SJCRH30 (cell line): ENCODE data around the gene SVIL. TPM values are rescaled to one million over a fixed set of nuclear protein-coding genes. Genes with fewer than 3 reads are reported as not detected.
A peak's percentile ranks its signal among the peaks of the same experiment; 100 is the strongest.
"Not testable (repeated sequence)": the region's sequence is repeated elsewhere in the genome, so short reads cannot be mapped to it uniquely, and the experiment has no call there.

ENCODE experiments used
- DNase-seq, 2 experiments: peaks; one replicate each; pipeline ENCODE4 v3.0.0-alpha.2; 2015 to 2020
- H3K27ac ChIP-seq: fragments of 250-450 bp; sonication (Bioruptor Pico); 2 replicates; pipeline ENCODE4 v1.5.1; 2020; ENCODE audit warnings: mild to moderate bottlenecking, moderate library complexity
- H3K27me3 ChIP-seq: fragments of 250-450 bp; sonication (Bioruptor Pico); 2 replicates; pipeline ENCODE4 v1.5.1; 2020; ENCODE audit warnings: mild to moderate bottlenecking, moderate library complexity
- H3K36me3 ChIP-seq: fragments of 250-450 bp; sonication (Bioruptor Pico); 2 replicates; pipeline ENCODE4 v1.5.1; 2020; ENCODE audit warnings: mild to moderate bottlenecking, moderate library complexity
- H3K4me1 ChIP-seq: fragments of 250-450 bp; sonication (Bioruptor Pico); 2 replicates; pipeline ENCODE4 v1.5.1; 2020; ENCODE audit warnings: mild to moderate bottlenecking, moderate library complexity
- H3K4me3 ChIP-seq: fragments of 250-450 bp; sonication (Bioruptor Pico); 2 replicates; pipeline ENCODE4 v1.5.1; 2020; ENCODE audit warnings: mild to moderate bottlenecking, moderate library complexity
- H3K9me3 ChIP-seq: fragments of 250-450 bp; sonication (Bioruptor Pico); replicated peaks from 2 replicates; pipeline ENCODE4 v1.5.1; 2020; ENCODE audit warnings: mild to moderate bottlenecking, moderate library complexity
- total RNA-seq: library from RNA; depleted of rRNA; stranded (reverse); fragments of >200 nt; shearing (Covaris generic); gene quantifications from 2 replicates; pipeline ENCODE4 v1.2.3, GENCODE V29; 2014

The SVIL gene
- total RNA-seq, 1 experiment from 2014 or later, result 42.5 TPM

GRCh38 chr10:29608476-29609301 is 26.1 kb downstream of the SVIL start:
- Histone ChIP-seq H3K4me1 (no peaks in the 10 kb centered on the region), H3K36me3 (peaks cover 5% of the 10 kb centered on the region), H3K27me3 (no peaks in the 10 kb centered on the region), H3K27ac (no peak overlapping the region), H3K9me3 (peaks cover 6% of the 10 kb centered on the region; the same call in 1 of the 2 replicates), H3K4me3 (no peak overlapping the region)
- no peak for DNase-seq

- Histone ChIP-seq H3K27ac (no peak overlapping the region), H3K4me1 (no peaks in the 10 kb centered on the region), H3K9me3 (peaks cover 6% of the 10 kb centered on the region; the same call in 1 of the 2 replicates), H3K36me3 (peaks cover 5% of the 10 kb centered on the region), H3K4me3 (no peak overlapping the region), H3K27me3 (no peaks in the 10 kb centered on the region)
- no peak for DNase-seq
Observed at GRCh38 chr10:29608062-29608461, 26.7 kb downstream of the SVIL start.

- Histone ChIP-seq H3K27me3 (no peaks in the 10 kb centered on the region), H3K27ac (no peak overlapping the region), H3K36me3 (peaks cover 5% of the 10 kb centered on the region), H3K9me3 (peaks cover 6% of the 10 kb centered on the region; the same call in 1 of the 2 replicates), H3K4me1 (no peaks in the 10 kb centered on the region), H3K4me3 (no peak overlapping the region)
- DNase-seq, result no peak
Observed at GRCh38 chr10:29607576-29607975, 27.2 kb downstream of the SVIL start.

GRCh38 chr10:29606693-29607092 is 28.1 kb downstream of the SVIL start:
- not testable (repeated sequence) for H3K36me3 ChIP-seq, H3K9me3 ChIP-seq, H3K4me1 ChIP-seq, H3K27ac ChIP-seq, H3K27me3 ChIP-seq, DNase-seq, H3K4me3 ChIP-seq

GRCh38 chr10:29604291-29604825 is 30.4 kb downstream of the SVIL start:
- no peaks in the 10 kb centered on the region for H3K27me3 ChIP-seq
- peaks cover 5% of the 10 kb centered on the region for H3K36me3 ChIP-seq
- peaks cover 6% of the 10 kb centered on the region; the same call in 1 of the 2 replicates for H3K9me3 ChIP-seq
- no peak overlapping the region for H3K27ac ChIP-seq
- H3K4me3 ChIP-seq, result no peak overlapping the region
- H3K4me1 ChIP-seq, result peaks cover 3% of the 10 kb centered on the region; the same call in 1 of the 2 replicates
- DNase-seq, result no peak

GRCh38 chr10:29603223-29603896 is 31.4 kb downstream of the SVIL start:
- no peak overlapping the region for H3K4me3 ChIP-seq
- no peak for DNase-seq

GRCh38 chr10:29600821-29601220 is 34.0 kb downstream of the SVIL start:
- Histone ChIP-seq H3K4me3 (no peak overlapping the region), H3K9me3 (0 out of 2 replicates have a peak, but pooled peaks cover 4% of the 10 kb centered on the region), H3K27me3 (no peaks in the 10 kb centered on the region), H3K36me3 (no peaks in the 10 kb centered on the region), H3K4me1 (peaks cover 13% of the 10 kb centered on the region; the same call in 1 of the 2 replicates), H3K27ac (no peak overlapping the region)
- DNase-seq, result no peak

More at GRCh38 chr10:29603223-29603896, 31.4 kb downstream of the SVIL start:
- H3K4me1 ChIP-seq, result peaks cover 13% of the 10 kb centered on the region; the same call in 1 of the 2 replicates
- H3K27ac ChIP-seq, result no peak overlapping the region
- H3K36me3 ChIP-seq, result peaks cover 2% of the 10 kb centered on the region; the same call in 1 of the 2 replicates
- H3K9me3 ChIP-seq, result 0 out of 2 replicates have a peak, but pooled peaks cover 4% of the 10 kb centered on the region
- no peaks in the 10 kb centered on the region for H3K27me3 ChIP-seq

- H3K27ac ChIP-seq, result no peak overlapping the region
Observed at GRCh38 chr10:29600067-29600466, 34.7 kb downstream of the SVIL start.

GRCh38 chr10:29598851-29599311 is 35.9 kb downstream of the SVIL start:
- DNase-seq, result peak in 1 of 2 experiments; percentile 53
- peak overlapping the region; percentile 28; the same call in 1 of the 2 replicates for H3K27ac ChIP-seq

More at GRCh38 chr10:29600067-29600466, 34.7 kb downstream of the SVIL start:
- no peak for DNase-seq
- Histone ChIP-seq H3K4me3 (no peak overlapping the region), H3K4me1 (peaks cover 13% of the 10 kb centered on the region; the same call in 1 of the 2 replicates), H3K27me3 (no peaks in the 10 kb centered on the region), H3K9me3 (0 out of 2 replicates have a peak, but pooled peaks cover 4% of the 10 kb centered on the region), H3K36me3 (no peaks in the 10 kb centered on the region)

GRCh38 chr10:29596826-29597225 is 37.9 kb downstream of the SVIL start:
- Histone ChIP-seq H3K4me3 (no peak overlapping the region), H3K27me3 (no peaks in the 10 kb centered on the region), H3K27ac (no peak overlapping the region), H3K4me1 (peaks cover 13% of the 10 kb centered on the region; the same call in 1 of the 2 replicates), H3K36me3 (no peaks in the 10 kb centered on the region), H3K9me3 (0 out of 2 replicates have a peak, but pooled peaks cover 4% of the 10 kb centered on the region)
- DNase-seq, result no peak

More at GRCh38 chr10:29598851-29599311, 35.9 kb downstream of the SVIL start:
- Histone ChIP-seq H3K36me3 (no peaks in the 10 kb centered on the region), H3K4me1 (peaks cover 13% of the 10 kb centered on the region; the same call in 1 of the 2 replicates), H3K9me3 (0 out of 2 replicates have a peak, but pooled peaks cover 4% of the 10 kb centered on the region), H3K27me3 (no peaks in the 10 kb centered on the region), H3K4me3 (no peak overlapping the region)

- Histone ChIP-seq H3K4me1 (peaks cover 13% of the 10 kb centered on the region; the same call in 1 of the 2 replicates), H3K36me3 (no peaks in the 10 kb centered on the region), H3K9me3 (0 out of 2 replicates have a peak, but pooled peaks cover 4% of the 10 kb centered on the region), H3K27ac (no peak overlapping the region), H3K27me3 (no peaks in the 10 kb centered on the region), H3K4me3 (no peak overlapping the region)
- DNase-seq, result no peak
Observed at GRCh38 chr10:29596356-29596755, 38.4 kb downstream of the SVIL start.

- peaks cover 13% of the 10 kb centered on the region; the same call in 1 of the 2 replicates for H3K4me1 ChIP-seq
- no peak overlapping the region for H3K27ac ChIP-seq
- no peak overlapping the region for H3K4me3 ChIP-seq
- no peaks in the 10 kb centered on the region for H3K36me3 ChIP-seq
- no peaks in the 10 kb centered on the region for H3K27me3 ChIP-seq
- DNase-seq, result no peak
- H3K9me3 ChIP-seq, result no peaks in the 10 kb centered on the region
Observed at GRCh38 chr10:29595636-29596225, 39.0 kb downstream of the SVIL start.

- DNase-seq, result no peak
- H3K27me3 ChIP-seq, result no peaks in the 10 kb centered on the region
- no peak overlapping the region for H3K4me3 ChIP-seq
- peaks cover 17% of the 10 kb centered on the region; the same call in 1 of the 2 replicates for H3K4me1 ChIP-seq
- H3K9me3 ChIP-seq, result no peaks in the 10 kb centered on the region
- H3K27ac ChIP-seq, result no peak overlapping the region
- H3K36me3 ChIP-seq, result no peaks in the 10 kb centered on the region
Observed at GRCh38 chr10:29595146-29595545, 39.6 kb downstream of the SVIL start.

GRCh38 chr10:29591651-29591968 is 43.2 kb downstream of the SVIL start:
- Histone ChIP-seq H3K36me3 (no peaks in the 10 kb centered on the region; the same call in 1 of the 2 replicates), H3K27ac (no peak overlapping the region), H3K4me3 (no peak overlapping the region), H3K9me3 (no peaks in the 10 kb centered on the region), H3K4me1 (peaks cover 16% of the 10 kb centered on the region), H3K27me3 (no peaks in the 10 kb centered on the region)
- no peak for DNase-seq
